Activated naive CD8-positive, alpha-beta T cell treated with anti-CD3 and anti-CD28 coated beads, Interleukin-2, amount 50 U/mL, for 24 hours (primary cell): ENCODE measurements around the gene CXXC5.

ENCODE experiments used
- ATAC-seq: fragments of 150-1000 bp; cut with Tn5 transposase; one replicate; pipeline ENCODE4 v1.10.0; 2021
- DNase-seq: peaks from one replicate; pipeline ENCODE4 v3.0.0; 2021
- H3K27ac Mint-ChIP-seq: one replicate; pipeline ENCODE4 v1.8.0; 2021; ENCODE audit warnings: mild to moderate bottlenecking, mixed read lengths
- H3K27me3 Mint-ChIP-seq: one replicate; pipeline ENCODE4 v1.8.0; 2021; ENCODE audit warnings: mixed read lengths
- H3K36me3 Mint-ChIP-seq: one replicate; pipeline ENCODE4 v1.8.0; 2021; ENCODE audit warnings: low read depth, mixed read lengths
- H3K4me1 Mint-ChIP-seq: one replicate; pipeline ENCODE4 v1.8.0; 2021; ENCODE audit warnings: mixed read lengths
- H3K4me3 Mint-ChIP-seq: one replicate; pipeline ENCODE4 v1.8.0; 2021; ENCODE audit warnings: mild to moderate bottlenecking, moderate library complexity, mixed read lengths
- H3K9me3 Mint-ChIP-seq: one replicate; pipeline ENCODE4 v1.8.0; 2021; ENCODE audit warnings: mixed read lengths

The CXXC5 gene

DNA sequence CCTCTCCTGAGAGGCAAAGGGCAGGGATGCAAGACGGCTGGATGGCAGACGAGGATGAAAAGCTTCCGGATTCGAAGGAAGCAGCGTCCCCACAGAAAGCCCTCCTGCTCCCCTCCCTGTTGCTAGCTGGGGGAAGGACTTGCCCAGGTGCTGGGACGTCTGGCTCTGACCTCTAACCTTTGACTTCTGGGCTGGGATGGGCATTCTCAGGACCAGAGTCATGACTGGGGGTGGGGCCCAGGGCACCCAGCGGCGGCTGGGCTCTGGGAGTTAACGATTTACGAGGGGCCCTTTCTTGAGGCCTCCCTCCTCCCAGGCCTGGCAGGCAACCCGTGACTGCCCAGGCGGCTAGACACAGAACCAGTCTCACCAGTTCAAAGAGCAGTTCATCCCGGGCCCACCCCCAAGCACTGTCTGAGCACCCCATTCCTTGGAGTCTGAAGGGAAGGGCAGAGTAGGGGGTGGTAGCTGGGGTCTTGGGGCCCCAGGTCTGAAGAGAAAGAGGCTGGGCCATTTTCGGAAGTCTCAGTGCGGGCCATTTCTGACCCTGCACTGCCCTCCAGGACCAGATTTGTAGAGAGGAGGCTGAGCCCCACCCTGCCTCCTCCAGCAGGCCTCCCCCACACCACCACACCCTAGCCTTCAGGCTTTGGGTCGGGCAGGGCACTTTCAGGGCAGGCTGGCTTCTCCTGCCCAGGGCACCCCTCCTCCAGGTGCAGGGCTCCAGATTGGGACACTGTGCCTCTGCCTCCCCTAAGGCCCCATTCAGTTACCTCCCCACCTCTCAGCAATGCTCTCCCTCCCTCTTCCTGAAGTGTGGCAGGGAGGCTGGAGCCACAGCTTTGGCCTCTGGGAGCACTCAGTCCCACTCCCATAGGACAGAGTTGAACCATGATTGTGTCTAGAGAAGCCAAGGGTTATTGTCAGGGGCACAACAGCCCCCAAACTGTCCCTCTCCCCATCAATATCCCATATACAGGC, 5.0 kb upstream of the CXXC5 start:
- Mint-ChIP-seq H3K36me3 (no peaks in the 10 kb centered on the region), H3K27me3 (peaks cover 19% of the 10 kb centered on the region), H3K4me3 (no peak overlapping the region), H3K9me3 (no peaks in the 10 kb centered on the region), H3K4me1 (peaks cover 27% of the 10 kb centered on the region), H3K27ac (no peak overlapping the region)
- DNase-seq: no peak
- no peak for ATAC-seq

DNA sequence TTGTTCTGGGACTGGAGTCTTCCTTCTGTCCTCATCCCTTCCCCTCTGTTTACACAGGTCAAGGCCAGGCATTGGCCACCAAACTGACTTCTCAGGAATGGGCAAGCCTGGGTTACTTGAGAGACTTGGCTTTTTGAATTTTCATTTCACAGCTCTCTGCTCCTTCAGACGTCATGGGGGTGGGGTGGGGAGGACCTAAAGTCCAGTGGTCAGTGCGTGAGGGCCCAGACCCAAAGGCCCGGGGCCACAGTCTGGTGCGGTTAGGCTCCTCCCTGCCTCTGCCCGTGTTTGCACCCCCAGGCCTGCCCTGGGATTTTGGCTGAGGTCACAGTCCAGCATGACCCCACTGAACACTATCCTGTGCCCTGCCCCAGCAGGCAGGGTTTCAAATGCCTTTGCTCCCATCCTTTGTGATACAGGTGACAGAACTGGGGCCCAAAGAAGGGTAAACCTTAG, 4.1 kb upstream of the CXXC5 start:
- Mint-ChIP-seq H3K9me3 (no peaks in the 10 kb centered on the region), H3K36me3 (no peaks in the 10 kb centered on the region), H3K27ac (no peak overlapping the region), H3K27me3 (peaks cover 19% of the 10 kb centered on the region), H3K4me1 (peaks cover 21% of the 10 kb centered on the region), H3K4me3 (no peak overlapping the region)
- DNase-seq (no peak), ATAC-seq (no peak)

DNA sequence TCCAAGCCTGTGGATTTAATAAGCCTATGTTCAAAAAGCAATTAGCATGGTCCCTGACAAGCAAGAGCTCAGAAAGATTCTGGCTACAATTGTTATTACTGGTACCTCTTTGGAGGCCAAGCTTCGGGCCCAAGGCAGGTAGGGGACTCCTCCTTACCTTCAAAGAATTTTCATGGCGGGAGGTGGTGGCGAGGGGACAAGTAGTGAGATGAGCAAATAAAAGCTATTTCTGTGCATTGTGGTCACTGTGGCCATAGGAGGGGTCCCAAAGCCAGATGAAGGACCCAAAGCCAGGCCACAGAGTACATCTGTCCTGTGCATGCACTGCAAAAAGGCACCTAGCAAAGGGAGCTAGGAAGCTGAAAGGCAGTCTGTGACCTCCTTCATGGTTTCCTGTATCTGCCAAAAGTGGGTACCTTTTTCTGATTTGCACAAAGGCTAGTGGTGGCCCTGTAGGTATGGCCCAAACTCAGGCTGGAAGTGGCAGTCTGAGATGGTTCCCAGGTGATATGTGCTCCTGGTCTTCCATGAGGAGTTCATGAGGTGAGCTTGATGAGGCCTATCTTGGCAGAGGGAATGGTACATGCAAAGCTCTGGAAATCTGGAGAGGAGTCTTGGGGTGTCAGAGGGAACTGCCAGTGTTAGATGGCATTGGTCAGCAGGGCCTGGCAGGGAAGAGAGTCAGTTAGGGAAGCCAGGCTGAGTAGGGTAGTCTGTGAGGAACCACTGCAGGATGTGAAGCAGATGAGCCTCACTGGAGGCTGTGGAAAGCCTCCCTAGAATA, 3.3 kb upstream of the CXXC5 start:
- Mint-ChIP-seq H3K27ac (no peak overlapping the region), H3K9me3 (no peaks in the 10 kb centered on the region), H3K27me3 (peaks cover 26% of the 10 kb centered on the region), H3K4me3 (no peak overlapping the region), H3K36me3 (no peaks in the 10 kb centered on the region), H3K4me1 (peaks cover 23% of the 10 kb centered on the region)
- DNase-seq (no peak), ATAC-seq (no peak)

DNA sequence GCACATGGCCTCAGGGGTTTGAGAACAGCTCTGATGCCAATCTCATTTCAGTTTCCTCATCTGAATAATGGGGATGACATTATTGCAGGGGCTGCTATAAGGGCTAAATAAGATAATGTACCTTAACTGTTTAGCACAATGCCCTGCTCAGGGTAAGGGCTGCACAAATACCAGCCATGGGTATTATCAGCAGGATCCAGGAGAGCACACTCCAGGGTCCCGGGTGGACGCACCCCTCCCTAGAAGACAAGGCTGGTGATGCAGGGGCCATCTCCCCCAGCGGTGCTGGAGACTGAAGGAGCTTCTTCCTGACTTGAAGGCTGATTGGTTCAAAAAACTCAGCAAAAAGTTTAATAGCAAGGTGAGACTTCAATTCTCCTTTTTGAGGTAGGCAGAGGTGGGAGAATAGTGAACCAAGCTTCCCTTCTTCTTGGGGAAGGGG, 2.7 kb upstream of the CXXC5 start:
- Mint-ChIP-seq H3K9me3 (no peaks in the 10 kb centered on the region), H3K36me3 (no peaks in the 10 kb centered on the region), H3K27me3 (peaks cover 29% of the 10 kb centered on the region), H3K4me3 (no peak overlapping the region), H3K4me1 (peaks cover 26% of the 10 kb centered on the region), H3K27ac (no peak overlapping the region)
- DNase-seq (no peak), ATAC-seq (no peak)

DNA sequence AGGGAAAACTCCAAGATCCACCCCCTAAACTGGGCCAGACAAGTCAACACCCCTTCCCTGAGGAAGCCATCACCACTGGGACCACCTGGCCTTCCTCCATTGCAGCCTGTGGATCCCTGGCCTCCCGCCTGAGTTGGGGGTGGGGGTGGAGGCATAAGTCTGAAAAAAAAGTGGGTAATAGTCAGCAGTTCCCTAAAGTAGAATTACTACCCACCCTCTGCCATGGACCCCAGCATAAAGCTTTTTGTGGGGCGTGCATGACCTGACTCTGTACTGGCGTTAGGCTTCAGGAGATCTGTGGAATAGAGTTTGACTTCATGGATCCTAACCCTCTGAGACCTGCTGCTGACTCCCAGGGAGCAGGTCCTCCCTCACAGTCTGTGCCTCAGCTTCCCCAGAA, 2.0 kb upstream of the CXXC5 start:
- peaks cover 32% of the 10 kb centered on the region for H3K4me1 Mint-ChIP-seq
- H3K36me3 Mint-ChIP-seq: no peaks in the 10 kb centered on the region
- H3K27ac Mint-ChIP-seq: no peak overlapping the region
- ATAC-seq (no peak), DNase-seq (no peak)
- peaks cover 32% of the 10 kb centered on the region for H3K27me3 Mint-ChIP-seq
- H3K9me3 Mint-ChIP-seq: no peaks in the 10 kb centered on the region
- H3K4me3 Mint-ChIP-seq: no peak overlapping the region

DNA sequence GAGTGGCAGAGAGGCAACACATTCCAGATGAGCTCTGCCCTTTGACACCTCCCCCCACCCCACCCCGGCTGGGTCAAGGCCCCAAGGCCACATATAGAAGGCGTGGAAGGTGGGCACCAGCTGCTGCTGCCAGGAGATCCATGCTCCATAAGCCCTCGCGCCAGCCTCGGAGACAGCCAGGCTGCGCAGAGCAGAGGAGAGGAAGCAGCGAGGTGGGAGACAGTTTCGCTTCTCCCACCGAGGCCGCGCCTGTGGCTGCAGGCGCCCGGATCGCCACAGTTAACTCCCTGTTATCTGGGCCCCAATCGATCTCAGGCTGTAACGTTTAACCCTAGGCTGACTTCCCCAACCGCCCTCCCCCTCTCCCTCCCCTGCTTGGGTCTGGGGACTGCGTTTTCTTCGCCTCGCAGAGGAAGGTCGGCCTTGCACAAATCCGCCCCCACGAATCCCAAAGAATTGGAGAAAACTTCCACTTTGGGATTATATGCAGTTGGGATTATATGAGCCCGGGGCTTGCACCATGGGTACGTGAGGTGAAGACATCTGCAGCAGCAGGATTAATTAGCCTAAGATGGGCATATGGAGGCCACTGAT, 1.1 kb upstream of the CXXC5 start:
- peak overlapping the region; percentile 4 for H3K4me3 Mint-ChIP-seq
- no peak overlapping the region for H3K27ac Mint-ChIP-seq
- H3K9me3 Mint-ChIP-seq: no peaks in the 10 kb centered on the region
- no peaks in the 10 kb centered on the region for H3K36me3 Mint-ChIP-seq
- DNase-seq (no peak), ATAC-seq (no peak)
- H3K27me3 Mint-ChIP-seq: peaks cover 38% of the 10 kb centered on the region
- peaks cover 36% of the 10 kb centered on the region for H3K4me1 Mint-ChIP-seq

DNA sequence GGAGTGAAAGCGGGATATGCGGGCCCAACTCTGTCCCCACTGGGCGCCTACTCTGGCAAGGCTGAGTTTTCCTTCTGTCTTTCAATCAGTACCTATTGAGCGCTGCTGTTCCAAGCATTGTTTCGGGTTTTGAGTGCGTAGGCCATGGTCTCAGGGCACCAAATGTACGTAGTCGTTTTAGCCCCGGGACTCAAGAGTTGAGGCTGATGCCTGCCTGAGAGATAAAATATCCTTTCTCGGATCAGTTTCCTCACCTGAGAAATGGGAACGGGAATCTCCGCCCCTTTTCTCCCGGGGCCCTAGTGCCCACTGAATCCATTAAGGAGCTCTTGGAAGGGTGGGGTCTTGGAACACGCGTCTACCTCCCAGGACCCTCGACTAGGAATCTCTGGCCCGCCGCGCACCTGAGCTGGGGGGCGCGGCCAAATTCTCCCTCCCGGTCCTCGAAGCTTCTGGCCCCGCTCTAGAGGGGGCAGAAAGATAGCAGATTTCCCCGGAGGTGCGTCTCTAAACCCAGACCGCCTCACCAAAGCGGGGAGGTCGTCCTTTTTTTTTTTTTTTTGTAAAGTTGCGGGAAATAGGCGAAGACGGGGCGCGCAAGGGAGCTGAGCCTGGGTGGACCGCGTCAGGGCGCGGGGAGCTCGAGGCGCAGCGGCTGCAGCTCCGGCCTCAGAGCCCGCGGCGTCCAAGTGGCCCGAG, 494 bp upstream of the CXXC5 start:
- ATAC-seq (no peak), DNase-seq (no peak)
- Mint-ChIP-seq H3K27ac (no peak overlapping the region), H3K4me3 (peak overlapping the region; percentile 4), H3K27me3 (peaks cover 42% of the 10 kb centered on the region), H3K4me1 (peaks cover 42% of the 10 kb centered on the region), H3K36me3 (no peaks in the 10 kb centered on the region), H3K9me3 (no peaks in the 10 kb centered on the region)

DNA sequence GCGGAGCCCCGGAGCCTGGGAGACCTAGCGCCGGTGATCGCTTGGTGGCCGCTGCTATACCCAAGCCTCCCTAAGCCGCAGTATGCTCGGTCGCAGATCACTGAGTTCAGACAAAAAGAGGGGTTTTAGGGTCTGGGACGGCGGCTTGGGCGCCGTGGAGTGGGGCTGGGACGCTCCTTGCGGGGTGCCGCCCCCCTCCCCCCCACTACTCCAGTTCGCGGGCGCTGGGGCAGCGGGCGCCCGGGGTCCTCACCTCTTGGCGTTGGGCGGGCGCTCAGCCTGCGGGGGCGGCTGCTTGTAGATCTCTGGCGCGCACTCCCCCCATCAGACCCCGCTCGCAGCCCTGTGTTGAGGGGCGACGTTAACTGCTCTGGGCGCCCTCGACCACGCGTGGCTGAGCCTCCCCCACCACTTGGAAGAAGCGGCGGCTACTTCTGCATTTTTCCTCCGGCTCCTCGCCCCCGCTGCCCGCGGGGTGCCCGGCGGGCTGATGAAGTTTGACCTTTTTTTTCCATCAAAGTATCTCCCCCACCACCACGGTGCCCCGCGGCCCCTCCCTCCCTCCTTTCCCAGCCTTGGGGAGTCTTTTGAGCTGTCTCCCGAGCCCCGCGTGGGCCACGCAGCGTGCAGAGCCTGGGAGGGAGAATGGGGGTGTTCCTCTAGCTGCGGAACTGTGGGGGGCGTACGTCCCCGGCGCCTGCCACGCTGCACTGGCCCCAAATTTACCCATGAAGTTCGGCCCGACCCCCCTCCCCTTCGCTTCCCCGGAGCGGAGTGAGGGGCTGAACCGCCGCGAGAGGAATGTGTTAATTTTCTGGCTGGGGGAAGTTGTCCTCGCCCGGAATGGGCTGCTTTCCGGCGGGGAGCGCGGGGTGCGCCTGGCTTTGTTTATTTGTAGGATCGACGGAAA, 1.2 kb downstream of the CXXC5 start:
- Mint-ChIP-seq H3K4me3 (peak overlapping the region; percentile 83), H3K9me3 (no peaks in the 10 kb centered on the region), H3K27me3 (peaks cover 50% of the 10 kb centered on the region), H3K27ac (peak overlapping the region; percentile 65), H3K4me1 (peaks cover 56% of the 10 kb centered on the region), H3K36me3 (no peaks in the 10 kb centered on the region)
- no peak for ATAC-seq
- no peak for DNase-seq

DNA sequence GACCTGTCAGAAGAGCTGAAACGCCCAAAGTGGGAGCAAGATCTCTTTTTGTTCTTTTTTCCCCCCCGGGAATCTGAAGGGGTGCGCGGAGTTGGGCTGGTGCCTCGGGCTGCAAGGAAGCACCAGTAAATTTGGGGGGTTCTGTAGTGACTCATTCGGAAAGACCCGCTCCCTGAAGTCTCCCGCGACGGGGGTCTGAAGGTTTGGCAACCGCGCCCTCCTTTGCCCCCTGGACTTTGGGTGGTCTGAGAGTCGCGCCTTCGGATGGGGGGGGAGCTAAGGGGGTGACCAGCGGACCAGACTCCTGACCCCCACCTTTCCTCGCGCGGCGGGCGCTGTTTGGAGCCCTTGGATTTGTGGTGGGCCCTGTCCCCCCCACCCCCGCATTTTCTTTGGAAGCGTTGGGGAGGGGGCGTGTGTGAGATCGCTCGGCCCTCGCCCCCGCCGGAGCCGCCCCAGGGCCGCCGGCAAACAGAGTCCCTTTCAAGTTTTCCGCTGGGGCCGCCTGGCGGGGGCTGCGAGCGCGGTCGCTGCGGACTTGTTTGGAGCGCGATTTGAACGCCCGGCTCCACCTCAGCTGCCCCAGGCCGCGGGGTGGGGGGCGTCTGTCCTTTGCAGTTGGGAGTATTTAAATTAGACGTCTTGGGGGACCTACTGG, 2.0 kb downstream of the CXXC5 start:
- Mint-ChIP-seq H3K4me3 (peak overlapping the region; percentile 83), H3K9me3 (no peaks in the 10 kb centered on the region), H3K27ac (peak overlapping the region; percentile 65), H3K4me1 (peaks cover 59% of the 10 kb centered on the region), H3K36me3 (no peaks in the 10 kb centered on the region), H3K27me3 (peaks cover 48% of the 10 kb centered on the region)
- no peak for ATAC-seq
- peak; percentile 60 for DNase-seq

DNA sequence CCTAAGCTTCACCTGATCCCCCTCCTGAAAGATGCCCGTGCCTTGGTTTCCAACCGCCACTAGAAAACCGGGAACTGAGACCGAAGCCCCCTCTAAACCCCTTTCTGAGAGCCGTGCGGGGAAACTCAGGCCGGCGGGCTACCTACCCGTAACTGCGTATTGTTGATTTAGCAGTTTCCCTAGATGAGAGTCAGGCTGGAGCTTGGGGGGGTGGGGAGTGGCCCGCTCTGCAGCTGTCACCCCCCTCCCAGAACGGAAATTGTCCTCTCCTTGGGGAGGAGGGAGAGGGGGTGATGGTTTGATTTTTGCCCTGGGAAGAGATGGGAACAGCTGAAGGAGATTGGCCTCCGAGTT, 2.5 kb downstream of the CXXC5 start:
- H3K27me3 Mint-ChIP-seq: peaks cover 48% of the 10 kb centered on the region
- H3K9me3 Mint-ChIP-seq: no peaks in the 10 kb centered on the region
- H3K36me3 Mint-ChIP-seq: no peaks in the 10 kb centered on the region
- no peak overlapping the region for H3K27ac Mint-ChIP-seq
- peak overlapping the region; percentile 83 for H3K4me3 Mint-ChIP-seq
- DNase-seq (no peak), ATAC-seq (no peak)
- H3K4me1 Mint-ChIP-seq: peaks cover 60% of the 10 kb centered on the region

DNA sequence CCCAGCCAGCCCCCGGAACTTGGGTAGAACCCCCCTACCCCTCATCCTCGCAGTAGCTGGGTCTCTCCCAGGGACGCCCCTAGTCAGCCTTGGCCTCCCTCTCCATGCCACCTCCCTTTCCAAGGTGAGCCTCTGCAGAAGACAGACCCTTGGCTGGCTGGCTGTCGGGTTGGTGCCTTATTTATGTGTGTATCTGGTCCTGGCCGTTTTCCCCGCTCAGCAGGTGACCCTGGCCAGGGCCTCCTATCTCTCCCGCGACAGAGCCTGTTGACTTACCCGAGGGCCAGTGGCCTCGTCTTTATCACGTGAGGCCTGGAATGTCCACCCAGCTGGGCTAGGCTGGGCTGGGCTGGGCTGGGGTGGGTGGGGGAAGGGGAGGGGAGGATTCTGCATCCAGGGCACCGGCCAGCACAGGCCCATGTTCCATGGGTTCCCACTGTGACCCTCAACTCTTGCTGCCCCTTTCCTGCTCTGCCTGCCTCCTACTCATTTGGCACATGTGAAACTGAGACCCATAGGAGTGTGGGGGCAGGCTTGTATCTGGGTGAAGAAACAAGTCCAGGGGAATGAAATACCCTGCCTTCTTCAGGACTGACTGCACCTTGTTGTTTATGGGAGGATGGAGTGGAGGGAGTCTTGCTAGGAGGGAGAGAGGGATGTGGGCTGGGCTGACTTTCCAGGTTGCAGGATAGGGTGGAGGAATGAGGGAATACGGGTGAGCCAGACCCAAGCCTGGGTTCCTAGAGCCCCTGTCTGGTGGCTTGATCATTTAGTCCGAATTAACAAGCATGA, 3.1 kb downstream of the CXXC5 start:
- H3K4me3 Mint-ChIP-seq: peak overlapping the region; percentile 55
- peaks cover 62% of the 10 kb centered on the region for H3K4me1 Mint-ChIP-seq
- H3K9me3 Mint-ChIP-seq: no peaks in the 10 kb centered on the region
- no peaks in the 10 kb centered on the region for H3K36me3 Mint-ChIP-seq
- H3K27me3 Mint-ChIP-seq: peaks cover 47% of the 10 kb centered on the region
- no peak for ATAC-seq
- H3K27ac Mint-ChIP-seq: peak overlapping the region; percentile 58
- no peak for DNase-seq
